Measurements from ENCODE around the gene SHCBP1L.

DNA sequence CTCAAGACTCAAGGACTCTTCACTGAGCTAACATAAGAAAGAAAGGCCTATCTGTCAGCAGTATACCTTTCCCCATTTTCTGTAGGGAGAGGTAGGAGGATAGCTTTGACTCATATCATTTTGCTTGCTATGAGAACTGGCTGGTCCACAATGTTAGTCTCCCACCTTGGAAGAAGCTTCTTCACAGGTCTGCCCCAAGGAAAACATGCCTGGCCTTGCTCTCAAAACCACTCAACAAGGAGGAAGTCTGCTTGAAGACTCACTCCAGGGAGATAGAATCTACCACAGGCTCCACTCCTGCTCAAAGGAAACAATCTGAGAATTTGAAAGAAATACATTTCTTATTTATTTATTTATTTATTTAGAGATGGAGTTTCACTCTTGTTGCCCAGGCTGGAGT lies 40.8 kb upstream of the SHCBP1L start:
- TF ChIP-seq, protein P1, sequence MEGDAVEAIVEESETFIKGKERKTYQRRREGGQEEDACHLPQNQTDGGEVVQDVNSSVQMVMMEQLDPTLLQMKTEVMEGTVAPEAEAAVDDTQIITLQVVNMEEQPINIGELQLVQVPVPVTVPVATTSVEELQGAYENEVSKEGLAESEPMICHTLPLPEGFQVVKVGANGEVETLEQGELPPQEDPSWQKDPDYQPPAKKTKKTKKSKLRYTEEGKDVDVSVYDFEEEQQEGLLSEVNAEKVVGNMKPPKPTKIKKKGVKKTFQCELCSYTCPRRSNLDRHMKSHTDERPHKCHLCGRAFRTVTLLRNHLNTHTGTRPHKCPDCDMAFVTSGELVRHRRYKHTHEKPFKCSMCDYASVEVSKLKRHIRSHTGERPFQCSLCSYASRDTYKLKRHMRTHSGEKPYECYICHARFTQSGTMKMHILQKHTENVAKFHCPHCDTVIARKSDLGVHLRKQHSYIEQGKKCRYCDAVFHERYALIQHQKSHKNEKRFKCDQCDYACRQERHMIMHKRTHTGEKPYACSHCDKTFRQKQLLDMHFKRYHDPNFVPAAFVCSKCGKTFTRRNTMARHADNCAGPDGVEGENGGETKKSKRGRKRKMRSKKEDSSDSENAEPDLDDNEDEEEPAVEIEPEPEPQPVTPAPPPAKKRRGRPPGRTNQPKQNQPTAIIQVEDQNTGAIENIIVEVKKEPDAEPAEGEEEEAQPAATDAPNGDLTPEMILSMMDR (IDR thresholded peaks at IDR 0.05), result no peak
- TF ChIP-seq POLR2A (IDR thresholded peaks at IDR 0.05), result no peak

All from uterus (tissue), 2 donors.